ENCODE data around the gene PLN.

GRCh38 chr6:118514689-118515088 is 33.4 kb upstream of the PLN start:
- TF ChIP-seq HINFP (tag; conservative IDR thresholded peaks at IDR 0.05; ENCODE audit: low read depth) (no peak), NFXL1 (CRISPR knock-in tag; IDR thresholded peaks at IDR 0.05) (no peak)
